RWPE1 (cell line): ENCODE data around the gene TRPV6.

Source experiments
- CTCF ChIA-PET: fragments of 350-600 bp; sonication (Branson Sonifier 250); formaldehyde crosslinking; extraction: SDS; loops from one replicate; lab custom pipeline; 2021; lab: Yijun Ruan, JAX
- POLR2A ChIA-PET: fragments of 400-600 bp; formaldehyde crosslinking; extraction: SDS; loops from one replicate; lab custom pipeline; 2020; ENCODE audit warnings: antibody characterized with exemption; ENCODE audit not compliant: low non-redundant PET; lab: Yijun Ruan, JAX
- DNase-seq: peaks from one replicate; pipeline ENCODE4 v3.0.0; 2012; ENCODE audit warnings: low spot score
- H3K27ac ChIP-seq: fragments of 450-650 bp; 2 replicates; pipeline ENCODE4 v1.5.1; 2017
- CTCF ChIP-seq: fragments of 450-650 bp; conservative IDR thresholded peaks from 2 replicates; pipeline ENCODE4 v1.5.1; 2017; ENCODE audit warnings: low read depth, mild to moderate bottlenecking

TRPV6 gene

GRCh38 chr7:142854372-142855113 lies 31.0 kb downstream of the TRPV6 start, which contains the start of gene EPHB6:
Gene EPHB6, plus strand, starts transcription at chr7:142855076. Its CDS starts 8,152 bp downstream, at chr7:142863228.
- ChIA-PET CTCF (interaction anchor here (0.6 to 3.1 kb wide), 7 partner anchors 11 to 361 kb away, joined by 3 to 13 read pairs (median 3); no protein-coding TSS in a partner anchor), POLR2A (no interaction called here)
- TF ChIP-seq CTCF, result no peak
- DNase-seq, result peak; percentile 49
- H3K27ac ChIP-seq, result peak within 1 kb of the TSS; percentile 97

GRCh38 chr7:142853739-142854371 lies 31.7 kb downstream of the TRPV6 start:
- ChIA-PET POLR2A (no interaction called here), CTCF (interaction anchor here (0.6 to 3.1 kb wide), 6 partner anchors 11 to 361 kb away, joined by 3 to 13 read pairs (median 4); no protein-coding TSS in a partner anchor)
- H3K27ac ChIP-seq, result peak overlapping the region; percentile 97
- DNase-seq, result peak; percentile 62
- peak; percentile 97 for TF ChIP-seq CTCF

GRCh38 chr7:142851919-142852318 lies 33.6 kb downstream of the TRPV6 start:
- no peak for TF ChIP-seq CTCF
- H3K27ac ChIP-seq, result no peak overlapping the region
- CTCF ChIA-PET, result no interaction called here
- POLR2A ChIA-PET, result no interaction called here
- DNase-seq, result no peak

- DNase-seq, result no peak
- ChIA-PET CTCF (no interaction called here), POLR2A (no interaction called here)
Observed at GRCh38 chr7:142851269-142851668, 34.3 kb downstream of the TRPV6 start.

GRCh38 chr7:142847353-142847752 lies 38.2 kb downstream of the TRPV6 start:
- ChIA-PET CTCF (no interaction called here), POLR2A (no interaction called here)
- H3K27ac ChIP-seq, result no peak overlapping the region
- no peak for DNase-seq
- TF ChIP-seq CTCF, result no peak

More at GRCh38 chr7:142851269-142851668, 34.3 kb downstream of the TRPV6 start:
- no peak overlapping the region for H3K27ac ChIP-seq
- no peak for TF ChIP-seq CTCF

GRCh38 chr7:142842251-142842766 lies 43.2 kb downstream of the TRPV6 start:
- POLR2A ChIA-PET, result no interaction called here
- CTCF ChIA-PET, result no interaction called here
- no peak for TF ChIP-seq CTCF
- H3K27ac ChIP-seq, result no peak overlapping the region
- DNase-seq, result no peak
